Upper lobe of right lung (tissue), 1 donor: ENCODE data around the gene GPR55. TPM values are rescaled to one million over a fixed set of nuclear protein-coding genes. Genes with fewer than 3 reads are reported as not detected.

Experiments
- ATAC-seq: fragments of 200-7000 bp; cut with Tn5 transposase; one replicate; pipeline ENCODE4 v1.9.1; 2020; ENCODE audit warnings: mild to moderate bottlenecking, moderate library complexity
- DNase-seq: peaks from one replicate; pipeline ENCODE4 v3.0.0-alpha.2; 2020
- H3K27ac ChIP-seq: fragments of 200-600 bp; one replicate; pipeline ENCODE4 v1.8.0; 2022
- H3K27me3 ChIP-seq: fragments of 200-600 bp; one replicate; pipeline ENCODE4 v1.8.0; 2022; ENCODE audit warnings: mild to moderate bottlenecking
- H3K36me3 ChIP-seq: fragments of 200-600 bp; one replicate; pipeline ENCODE4 v1.8.0; 2022
- H3K4me1 ChIP-seq: fragments of 200-600 bp; one replicate; pipeline ENCODE4 v1.8.0; 2022
- H3K4me3 ChIP-seq: fragments of 200-600 bp; one replicate; pipeline ENCODE4 v1.8.0; 2022; ENCODE audit warnings: mild to moderate bottlenecking
- H3K9me3 ChIP-seq: fragments of 200-600 bp; one replicate; pipeline ENCODE4 v1.8.0; 2022
- CTCF ChIP-seq: fragments of 200-600 bp; IDR thresholded peaks from one replicate; pipeline ENCODE4 v1.8.0; 2022; ENCODE audit warnings: antibody characterized with exemption
- intact Hi-C: fragments of 100-400 bp; cut with DNase I; formaldehyde crosslinking; loops from one replicate; pipeline ENCODE4 v1.11.0; 2022
- total RNA-seq: library from RNA; stranded (reverse); fragmentation: NEBNext Ultra II Directional; extraction: Animal tissue kit (Norgen Biotek cat#: 25700); gene quantifications from one replicate; pipeline ENCODE4 v1.2.1, GENCODE V29; 2021
- donor health status: DM: no; HTN: yes; CAD: no; lungs with severe emphysema.

Gene GPR55
- total RNA-seq, 1 donor from 2014 or later, result 1.2 TPM

- Histone ChIP-seq H3K36me3 (no peaks in the 10 kb centered on the region), H3K4me1 (no peaks in the 10 kb centered on the region), H3K27ac (no peak overlapping the region), H3K9me3 (no peaks in the 10 kb centered on the region), H3K27me3 (no peaks in the 10 kb centered on the region), H3K4me3 (no peak overlapping the region)
- intact Hi-C loops, result loop anchor here (10.0 kb wide), 1 partner anchor 85 kb away; no protein-coding TSS in a partner anchor
- no peak for TF ChIP-seq CTCF
- ATAC-seq (no peak), DNase-seq (no peak)
Measured at GRCh38 chr2:230899786-230900185, 25.3 kb downstream of the GPR55 start.

- DNase-seq, result no peak
- Histone ChIP-seq H3K27me3 (no peaks in the 10 kb centered on the region), H3K4me1 (no peaks in the 10 kb centered on the region), H3K4me3 (no peak overlapping the region), H3K36me3 (no peaks in the 10 kb centered on the region), H3K9me3 (no peaks in the 10 kb centered on the region), H3K27ac (no peak overlapping the region)
- intact Hi-C loops, result no loop called here
- no peak for TF ChIP-seq CTCF
- ATAC-seq, result no peak
Measured at GRCh38 chr2:230899287-230899686, 25.8 kb downstream of the GPR55 start.

DNA sequence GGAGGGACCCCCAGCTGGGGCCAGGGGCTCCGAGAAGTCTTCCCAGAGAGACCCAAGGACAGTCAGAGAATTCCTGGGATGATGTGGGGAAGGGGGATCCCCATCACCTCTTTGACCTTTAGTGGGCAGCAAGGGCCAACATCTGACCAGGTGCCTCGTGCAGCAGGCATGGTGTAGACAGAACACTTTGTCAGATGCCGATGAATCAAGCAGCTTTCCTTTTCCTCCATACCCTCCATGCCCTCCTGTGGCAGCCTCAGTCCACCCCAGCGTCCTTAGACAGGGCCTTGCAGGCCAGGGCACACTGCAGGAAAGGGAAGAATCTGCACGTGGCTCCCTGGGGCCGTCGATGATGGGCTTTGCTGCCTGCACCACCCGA, 26.3 kb downstream of the GPR55 start:
- no peak for TF ChIP-seq CTCF
- no peak overlapping the region for H3K27ac ChIP-seq
- intact Hi-C loops, result no loop called here
- H3K9me3 ChIP-seq, result no peaks in the 10 kb centered on the region
- no peaks in the 10 kb centered on the region for H3K27me3 ChIP-seq
- no peaks in the 10 kb centered on the region for H3K36me3 ChIP-seq
- no peaks in the 10 kb centered on the region for H3K4me1 ChIP-seq
- no peak for ATAC-seq
- no peak for DNase-seq
- H3K4me3 ChIP-seq, result no peak overlapping the region

GRCh38 chr2:230898016-230898712, 26.9 kb downstream of the GPR55 start:
- no peak for ATAC-seq
- Histone ChIP-seq H3K4me3 (no peak overlapping the region), H3K27me3 (peaks cover 4% of the 10 kb centered on the region), H3K27ac (no peak overlapping the region), H3K9me3 (no peaks in the 10 kb centered on the region), H3K4me1 (no peaks in the 10 kb centered on the region), H3K36me3 (no peaks in the 10 kb centered on the region)
- no peak for TF ChIP-seq CTCF
- no peak for DNase-seq
- intact Hi-C loops, result no loop called here

DNA sequence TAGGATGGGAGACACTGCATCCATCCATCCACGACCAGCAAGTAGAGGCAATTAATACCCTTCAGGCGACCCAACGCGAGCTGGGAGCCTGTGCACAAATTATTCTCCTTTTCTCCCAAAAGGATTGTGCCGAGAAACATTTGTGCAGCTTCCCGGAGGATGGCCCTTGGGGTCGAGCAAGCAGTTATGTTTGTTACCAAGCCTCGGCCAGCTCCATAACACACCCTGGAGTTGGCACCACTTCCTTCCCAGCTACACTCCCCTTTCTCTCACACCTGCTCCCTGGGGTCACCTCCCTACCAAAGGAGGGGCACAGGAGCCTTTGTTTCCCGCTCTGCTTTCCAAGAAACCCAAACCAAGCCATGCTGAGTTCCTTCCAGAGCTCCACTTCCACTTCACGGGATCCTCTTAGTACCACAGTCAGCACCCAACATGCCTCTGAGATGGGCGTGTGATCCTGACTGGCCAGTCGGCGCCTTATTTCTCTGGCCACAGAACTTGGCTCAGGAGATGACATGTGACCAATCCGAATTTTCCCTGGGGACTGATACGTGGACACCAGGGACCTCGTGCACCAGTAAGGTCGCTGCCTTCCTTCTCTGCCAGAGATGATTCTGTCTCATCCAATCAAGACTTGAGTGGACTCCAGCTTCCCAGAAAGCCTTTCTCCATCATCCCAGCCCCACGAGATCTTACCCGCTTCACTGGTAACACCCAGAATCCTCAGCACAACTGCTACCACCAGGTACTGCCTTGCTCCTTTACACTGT, 28.5 kb downstream of the GPR55 start:
- Histone ChIP-seq H3K4me1 (no peaks in the 10 kb centered on the region), H3K4me3 (no peak overlapping the region), H3K9me3 (no peaks in the 10 kb centered on the region), H3K36me3 (no peaks in the 10 kb centered on the region), H3K27ac (no peak overlapping the region), H3K27me3 (peaks cover 6% of the 10 kb centered on the region)
- no peak for ATAC-seq
- no peak for DNase-seq
- TF ChIP-seq CTCF, result no peak
- intact Hi-C loops, result no loop called here
